DMS 273 treated with DMSO at 0.1 percent for 48 hours (cell line): Measurements from ENCODE around the gene SFRP4.
"Not testable (repeated sequence)": the region's sequence is repeated elsewhere in the genome, so short reads cannot be mapped to it uniquely, and the experiment has no call there.

Source experiments
- DNase-seq: peaks from one replicate; lab custom pipeline; 2025; lab: John Stamatoyannopoulos, UW

The SFRP4 gene

DNA sequence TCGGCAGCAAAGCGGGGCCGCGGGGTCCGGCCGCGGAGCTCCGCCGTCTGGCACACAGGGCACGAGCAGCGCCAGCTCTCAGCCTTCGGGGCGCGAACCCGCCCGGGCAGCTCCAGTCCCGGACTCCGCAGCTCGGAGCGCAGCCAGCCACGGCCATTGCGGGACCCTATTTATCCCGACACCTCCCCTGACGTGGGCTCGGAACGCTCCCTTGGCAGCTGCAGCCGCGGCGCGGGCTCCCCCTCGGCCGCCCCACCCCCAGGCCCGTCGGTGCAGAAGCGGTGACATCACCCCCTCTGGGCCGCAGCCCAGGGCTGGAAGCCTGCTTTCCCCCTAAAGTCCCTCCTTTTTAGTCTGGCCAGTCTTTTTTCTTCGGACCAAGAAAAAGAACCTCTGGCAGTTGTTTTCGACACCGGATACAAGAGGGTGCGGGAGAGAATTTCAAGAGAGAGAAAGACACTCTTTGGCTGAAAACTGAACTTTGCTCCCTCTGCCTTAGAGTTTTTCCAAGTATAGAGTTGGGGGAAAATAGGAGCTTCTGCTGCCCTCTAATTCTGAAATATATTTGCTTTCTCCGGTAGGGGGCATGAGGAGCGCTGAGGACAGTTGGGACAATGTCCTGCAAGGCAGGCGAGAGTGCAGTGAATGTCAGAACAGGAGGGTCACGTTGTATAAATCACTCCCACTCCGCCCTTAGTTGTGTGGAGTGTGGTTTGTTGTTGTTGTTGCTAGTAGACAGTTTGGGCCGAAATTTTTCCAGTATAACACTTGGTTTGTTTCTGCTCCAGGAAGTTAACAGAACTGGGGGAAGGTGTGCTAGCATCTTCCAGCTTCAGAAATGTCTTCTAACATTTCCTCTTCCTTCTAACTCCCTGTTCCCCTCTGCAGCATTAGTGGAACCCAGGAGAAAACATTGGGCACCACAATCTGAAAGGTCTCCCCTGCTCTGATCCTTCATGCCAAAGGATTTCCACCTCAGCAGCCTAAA, at the start of gene SFRP4:
Gene SFRP4 (minus strand): TSS at position 145 of the 988 bp plus-strand sequence. CDS start 280 bp downstream, outside the sequence.
- peak; percentile 60 for DNase-seq

DNA sequence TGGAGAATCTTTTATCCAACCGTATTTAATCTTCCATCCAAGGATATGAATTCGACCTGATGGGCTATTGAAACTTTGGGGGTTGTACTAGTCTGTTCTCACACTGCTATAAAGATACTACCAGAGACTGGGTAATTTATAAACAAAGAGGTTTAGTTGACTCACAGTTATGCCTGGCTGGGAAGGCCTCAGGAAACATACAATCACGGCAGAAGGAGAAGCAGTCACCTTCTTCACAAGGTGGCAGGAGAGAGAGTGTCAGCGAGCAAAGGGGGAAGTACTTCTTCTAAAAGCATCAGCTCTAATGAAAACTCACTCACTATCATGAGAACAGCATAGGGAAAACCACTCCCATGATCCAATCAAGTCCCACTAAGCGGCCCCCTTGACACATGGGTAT, 47.6 kb upstream of the SFRP4 start:
- no peak for DNase-seq

DNA sequence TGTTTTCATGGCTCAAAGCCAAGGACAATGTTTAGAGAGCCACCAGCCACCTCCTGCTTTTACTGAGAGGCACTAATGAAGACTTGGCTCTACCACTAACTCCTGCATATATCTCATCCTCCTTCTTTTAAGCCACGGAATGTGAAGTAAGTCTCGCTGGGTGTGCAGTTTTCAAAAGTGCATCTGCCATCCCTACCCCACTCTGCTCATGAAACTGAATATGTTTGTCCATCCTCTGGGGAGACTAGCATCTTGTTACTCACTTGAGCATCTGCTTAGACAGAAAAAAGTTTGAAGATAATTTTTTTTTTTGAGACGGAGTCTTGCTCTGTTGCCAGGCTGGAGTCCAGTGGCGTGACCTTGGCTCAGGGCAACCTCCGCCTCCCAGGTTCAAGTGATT, 44.6 kb upstream of the SFRP4 start:
- no peak for DNase-seq

DNA sequence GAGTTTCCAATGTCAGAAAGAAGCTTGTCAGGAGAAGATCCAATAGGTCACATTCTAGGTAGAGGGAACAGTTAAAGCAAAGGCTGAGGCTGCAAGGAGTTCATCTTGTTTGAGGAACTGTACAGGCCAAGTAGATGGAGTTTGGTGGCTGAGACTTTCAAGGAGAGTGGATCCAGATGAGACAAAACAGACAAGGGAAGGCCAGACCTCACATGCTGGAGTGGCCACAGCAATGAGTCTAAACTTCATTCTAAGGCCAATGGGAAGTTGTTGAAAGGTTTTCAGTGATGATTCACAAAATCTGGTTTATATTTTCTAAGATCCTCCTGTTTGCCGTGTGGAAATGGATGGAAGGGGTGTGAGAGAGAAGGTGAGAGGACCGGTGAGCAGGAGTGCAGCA, 43.9 kb upstream of the SFRP4 start:
- no peak for DNase-seq

DNA sequence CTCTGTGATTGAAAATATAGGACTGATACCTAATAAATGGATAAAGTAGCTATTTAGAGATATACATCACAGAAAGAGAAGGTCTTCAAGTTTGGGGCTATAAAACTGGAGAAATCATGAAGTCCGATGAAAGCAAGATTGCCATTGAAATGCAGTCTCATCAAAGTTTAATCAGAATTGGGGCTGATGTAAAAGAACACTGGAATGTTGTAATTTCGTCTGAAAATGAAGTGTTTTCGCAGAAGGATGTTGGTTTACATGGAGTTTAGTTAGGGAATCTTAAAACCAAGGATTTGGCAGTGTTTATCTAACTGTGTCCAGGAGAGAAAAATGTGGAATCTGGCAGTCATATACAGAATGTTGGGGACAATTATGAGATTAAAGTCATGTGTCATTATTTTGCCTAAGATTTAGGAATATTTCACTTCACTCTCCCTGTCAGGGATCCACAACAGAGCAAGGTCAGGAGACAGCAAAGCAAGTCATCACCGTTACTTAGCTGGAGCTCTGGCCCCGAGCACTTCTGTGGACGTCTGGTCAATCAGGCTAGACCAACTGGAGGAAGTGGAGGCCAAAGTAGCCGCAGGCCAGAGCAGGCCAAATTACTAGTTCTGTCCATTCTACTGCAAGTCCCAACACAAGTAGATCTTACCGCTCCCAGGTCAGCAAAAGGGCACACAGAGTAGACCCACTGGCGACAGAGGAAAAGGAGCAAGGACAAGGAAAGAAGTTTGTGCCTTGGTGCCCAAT, 40.8 kb upstream of the SFRP4 start:
- no peak for DNase-seq

- DNase-seq, result no peak
These were observed 40.2 kb upstream of the SFRP4 start for GRCh38 chr7:37956791-37957190.

DNA sequence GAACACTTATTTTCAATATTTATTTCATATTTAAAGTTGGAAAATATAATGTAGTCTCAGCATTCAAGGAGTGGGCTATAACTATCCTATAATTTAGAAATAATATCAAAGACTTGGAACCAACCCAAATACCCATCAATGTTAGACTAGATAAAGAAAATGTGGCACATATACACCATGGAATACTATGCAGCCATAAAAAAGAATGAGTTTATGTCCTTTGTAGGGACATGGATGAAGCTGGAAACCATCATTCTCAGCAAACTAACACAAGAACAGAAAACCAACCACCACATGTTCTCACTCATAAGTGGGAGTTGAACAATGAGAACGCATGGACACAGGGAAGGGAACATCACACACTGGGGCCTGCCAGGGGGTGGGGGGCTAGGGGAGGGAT, 37.6 kb upstream of the SFRP4 start:
- DNase-seq, result not testable (repeated sequence)

DNA sequence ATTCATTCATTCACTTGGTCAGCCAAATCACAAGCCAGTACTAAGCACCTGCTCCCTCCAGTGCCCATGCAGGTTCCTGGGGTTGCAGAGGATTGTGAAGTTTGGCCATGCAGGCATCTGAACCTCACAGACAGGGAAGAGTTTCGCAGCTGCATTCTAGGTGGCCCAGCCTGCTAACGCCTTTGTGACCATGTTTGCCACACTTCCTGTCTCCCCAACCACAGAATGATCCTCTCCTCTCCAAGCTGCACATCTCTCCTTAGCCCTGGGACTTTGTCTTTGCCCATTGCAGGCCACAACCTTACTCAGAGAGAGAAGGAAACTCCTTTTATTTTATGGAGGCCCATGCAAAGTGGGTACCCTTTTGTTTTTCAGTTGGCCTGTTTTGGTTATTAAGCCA, 35.6 kb upstream of the SFRP4 start:
- DNase-seq, result no peak

DNA sequence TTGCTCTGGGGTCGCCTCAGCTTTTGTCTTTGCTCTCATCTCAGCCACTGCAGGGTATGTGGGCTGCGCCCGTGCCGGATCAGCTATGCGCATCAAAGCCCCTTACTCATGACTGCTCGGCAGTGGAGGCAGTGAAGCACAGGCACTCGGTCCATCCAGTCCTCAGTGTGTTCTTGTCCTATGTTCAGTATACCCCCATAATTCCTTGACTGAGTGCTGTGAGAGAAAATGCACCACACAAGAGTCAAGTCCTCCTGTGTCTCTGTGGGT, 31.3 kb upstream of the SFRP4 start:
- DNase-seq, result no peak

DNA sequence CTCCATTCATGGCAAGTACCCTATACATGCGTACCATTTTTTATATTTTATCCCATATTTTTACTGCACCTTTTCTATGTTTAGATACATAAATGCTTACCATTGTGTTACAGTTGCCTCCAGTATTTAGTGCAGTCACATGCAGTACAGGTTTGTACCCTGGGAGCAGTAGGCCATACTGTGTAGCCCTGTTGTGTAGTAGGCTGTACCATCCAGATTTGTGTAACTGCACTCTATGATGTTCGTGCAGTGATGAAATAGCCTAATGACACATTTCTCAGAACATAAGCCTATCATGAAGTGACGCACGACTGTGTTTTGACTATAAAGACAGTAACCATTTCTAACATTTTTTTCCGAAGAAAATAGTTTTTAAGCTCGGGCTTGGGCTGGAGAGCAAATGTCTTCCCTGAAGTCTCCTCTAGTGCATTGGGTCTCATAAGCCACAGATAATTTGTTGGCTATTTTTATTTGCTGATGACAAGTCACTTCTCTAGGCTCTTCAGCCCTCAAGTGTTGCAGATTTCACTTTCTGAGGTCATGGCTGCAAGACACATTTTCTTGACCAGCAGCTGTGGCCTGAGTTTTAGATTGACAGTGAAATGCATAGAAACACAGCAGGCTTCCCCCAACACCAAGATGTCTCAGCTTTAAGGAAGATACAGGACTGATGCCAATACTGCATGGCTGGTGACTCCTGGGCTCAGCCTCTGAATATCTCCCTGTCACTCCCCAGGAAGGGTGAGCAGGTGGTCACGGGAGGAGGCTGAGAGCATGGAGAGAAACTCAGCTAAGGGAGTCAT, 30.7 kb upstream of the SFRP4 start:
- no peak for DNase-seq

DNA sequence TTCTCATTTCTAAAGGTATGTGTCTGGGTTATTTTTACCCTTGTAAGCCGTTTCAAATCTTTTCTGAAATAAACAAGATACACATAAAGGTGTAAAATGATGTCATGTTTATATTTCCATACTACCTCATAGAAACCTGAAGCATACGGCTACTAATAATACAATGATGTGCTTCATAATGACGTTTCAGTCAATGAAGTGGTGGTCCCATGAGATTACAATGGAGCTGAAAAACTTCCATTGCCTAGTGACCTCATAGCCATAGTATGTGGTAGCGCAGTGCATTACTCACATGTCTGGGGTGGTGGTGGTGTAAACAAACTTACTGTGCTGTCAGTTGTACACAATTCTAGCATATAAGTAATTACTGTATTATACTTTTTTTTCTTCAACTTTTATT, 28.7 kb upstream of the SFRP4 start:
- DNase-seq, result no peak

GRCh38 chr7:37944737-37945054, 28.1 kb upstream of the SFRP4 start:
- no peak for DNase-seq

DNA sequence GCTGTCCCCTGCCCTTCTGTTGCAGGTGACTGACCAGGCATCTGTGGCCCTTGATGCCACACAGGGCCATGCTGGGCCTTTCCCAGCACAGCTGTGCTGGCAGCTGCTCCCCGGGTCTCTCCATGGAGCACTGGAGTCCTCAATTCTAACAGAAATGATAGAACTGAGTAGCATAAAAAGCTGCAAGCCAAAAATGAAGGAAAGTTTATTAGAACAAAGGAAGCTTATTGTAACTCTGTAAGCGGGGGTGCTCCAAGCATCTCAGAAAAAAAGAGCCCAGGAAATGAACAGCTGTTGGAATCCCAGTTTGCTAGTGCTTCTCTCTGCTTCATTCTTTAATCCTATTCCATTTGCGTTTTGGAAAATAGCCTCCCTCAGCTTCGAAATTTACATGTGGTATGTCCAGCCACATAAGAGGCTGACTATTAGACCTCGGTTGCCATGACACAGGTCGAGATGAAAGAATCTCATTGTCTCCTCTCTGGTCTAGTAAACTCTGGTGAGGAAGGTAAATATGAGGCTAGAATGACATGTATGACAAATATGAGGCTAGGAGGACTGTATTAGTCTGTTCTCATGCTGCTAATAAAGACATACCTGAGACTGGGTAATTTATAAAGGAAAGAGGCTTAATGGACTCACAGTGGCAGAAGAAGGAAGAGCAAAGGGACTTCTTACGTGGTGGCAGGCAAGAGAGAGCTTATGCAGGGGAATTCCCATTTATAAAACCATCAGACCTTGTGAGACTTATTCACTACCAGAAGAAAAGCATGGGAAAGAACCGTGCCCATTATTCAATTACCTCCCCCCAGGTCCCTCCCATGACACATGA, 27.5 kb upstream of the SFRP4 start:
- no peak for DNase-seq

DNA sequence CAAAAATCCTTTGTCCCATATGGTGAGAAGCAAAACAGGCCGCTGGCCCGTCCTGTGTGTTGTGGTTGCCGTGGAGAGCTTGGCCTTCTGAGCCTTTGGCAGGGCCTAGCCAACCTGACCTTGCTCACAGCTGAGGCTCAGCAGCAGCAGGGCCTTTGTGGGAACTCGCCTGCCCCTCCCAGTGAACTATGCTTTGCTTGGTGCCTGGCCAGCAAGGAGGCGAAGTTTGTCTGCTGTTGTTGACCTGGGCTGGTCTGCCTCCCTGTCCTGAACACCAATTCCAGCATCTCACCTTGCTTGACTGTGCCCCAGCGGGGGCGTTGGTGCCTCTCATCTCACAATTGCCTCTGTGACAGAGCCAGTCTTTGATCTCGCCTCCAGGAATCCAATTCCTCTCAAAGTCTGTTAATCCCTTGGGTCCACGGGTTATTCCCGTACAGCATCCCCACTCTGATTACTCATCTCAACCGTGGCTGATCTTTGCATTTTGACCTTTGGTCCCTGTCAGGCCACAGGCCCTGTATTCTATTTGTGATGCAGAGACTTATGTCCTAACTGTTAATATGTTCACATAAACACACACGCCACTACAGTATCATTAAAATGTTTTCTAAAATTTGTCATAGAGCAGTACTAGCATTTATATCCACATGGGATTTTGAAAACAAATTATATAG, 26.5 kb upstream of the SFRP4 start:
- no peak for DNase-seq

GRCh38 chr7:37933018-37933566, 16.5 kb upstream of the SFRP4 start:
- no peak for DNase-seq

DNA sequence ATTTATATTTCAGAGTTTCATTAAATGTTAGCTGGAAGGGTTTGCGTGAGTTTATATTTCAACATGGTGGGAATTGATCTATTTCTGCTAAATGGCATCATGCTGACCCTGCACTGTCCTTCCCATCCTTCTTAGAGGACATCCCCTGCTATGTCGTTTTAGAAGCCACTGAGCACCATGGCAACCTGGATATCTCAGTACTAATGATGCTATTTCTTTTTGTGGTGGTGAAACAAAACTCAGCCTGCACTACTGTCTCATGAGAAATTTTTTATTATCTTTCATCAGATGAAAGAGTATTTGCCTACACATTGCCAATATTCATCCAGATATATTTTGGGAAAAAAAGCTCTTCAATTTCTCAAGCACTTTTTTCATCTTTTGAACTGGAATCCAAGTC, 15.9 kb upstream of the SFRP4 start:
- DNase-seq, result no peak

DNA sequence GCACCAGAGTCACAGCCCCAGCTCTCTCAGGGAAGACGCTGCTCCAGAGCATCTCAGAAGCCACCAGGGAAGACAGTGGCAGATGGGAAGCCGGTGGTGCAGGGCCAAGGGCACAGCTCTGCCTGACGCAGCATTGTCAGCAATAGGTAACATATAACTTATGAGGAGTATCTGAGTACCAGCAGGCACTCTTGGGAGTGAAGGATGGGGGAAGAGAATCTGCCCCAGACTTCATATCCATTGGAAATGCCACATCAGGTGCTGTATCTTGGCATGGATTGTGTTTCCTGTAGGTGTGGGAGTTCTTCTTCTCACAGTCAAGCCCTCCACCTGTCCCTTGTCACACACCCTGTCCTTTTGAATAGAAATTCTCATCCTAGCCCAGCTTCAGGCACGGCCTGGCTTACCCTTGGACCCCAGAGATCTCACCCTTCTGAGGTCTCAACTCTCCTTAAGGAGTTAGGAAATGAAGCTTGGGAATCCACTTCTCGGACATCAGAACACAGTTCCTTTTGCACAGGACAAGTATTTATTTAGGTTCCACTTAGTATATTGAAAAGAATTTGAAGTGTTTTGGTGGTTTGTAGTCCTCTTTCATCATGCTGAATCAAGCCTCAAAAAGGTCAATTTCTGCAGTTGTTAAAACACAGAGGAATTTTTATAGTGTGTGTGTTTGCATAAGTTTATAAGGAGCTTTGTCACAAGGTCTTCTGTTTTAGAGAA, 13.8 kb upstream of the SFRP4 start:
- DNase-seq, result no peak

- DNase-seq, result no peak
These were observed 12.3 kb upstream of the SFRP4 start for GRCh38 chr7:37928878-37929277.

DNA sequence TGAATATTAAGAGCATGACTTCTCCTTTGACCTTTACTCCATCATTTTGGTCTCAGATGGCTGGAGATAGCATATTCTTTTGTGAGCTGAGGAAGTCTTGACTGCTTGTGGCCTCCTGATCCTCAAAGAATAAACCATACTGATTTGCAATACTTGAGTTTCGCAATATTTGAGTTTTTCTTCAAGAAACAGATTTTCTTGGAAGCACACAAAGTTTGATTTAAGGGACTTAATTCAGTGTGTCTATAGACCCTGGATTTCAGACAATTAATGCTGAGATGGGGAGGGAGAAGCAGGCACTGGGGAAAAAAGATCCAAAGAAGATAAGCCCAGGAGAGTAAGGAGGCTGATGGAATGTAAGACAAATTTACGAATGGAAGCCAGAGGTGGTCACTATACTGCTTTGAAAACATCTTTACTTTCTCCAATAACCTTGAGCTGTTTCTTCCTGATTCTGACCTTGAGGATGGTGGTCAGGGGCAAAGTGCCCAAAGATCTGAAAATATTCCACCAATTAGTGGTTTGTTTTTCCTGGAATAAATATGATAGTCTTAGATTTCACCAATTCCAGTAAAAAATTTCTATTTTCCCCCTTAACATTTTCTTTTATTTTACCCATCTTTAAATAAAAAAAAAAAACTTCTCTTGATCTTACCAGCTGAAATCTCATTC, 11.3 kb upstream of the SFRP4 start:
- no peak for DNase-seq

DNA sequence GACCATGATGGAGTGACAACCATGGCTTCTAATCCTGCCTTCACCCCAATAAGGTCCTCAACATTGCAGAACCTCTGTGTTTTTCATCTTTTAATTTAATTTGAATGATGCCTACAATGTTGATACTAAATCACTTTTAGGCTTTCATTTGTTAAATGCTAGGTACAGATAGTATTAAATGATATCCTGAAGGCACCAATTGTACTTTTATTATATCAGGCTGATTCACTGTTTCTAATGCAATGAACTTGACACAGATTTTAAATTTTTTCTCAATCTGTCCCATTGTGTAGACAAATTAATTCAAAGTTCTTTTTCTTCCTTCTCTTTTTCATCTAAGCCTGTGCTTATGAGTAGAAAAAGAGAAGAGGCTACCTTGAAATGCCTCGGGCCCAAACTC, 9.0 kb upstream of the SFRP4 start:
- DNase-seq, result no peak
